ENCODE data around the gene CFAP410.
"Not testable (repeated sequence)": the region's sequence is repeated elsewhere in the genome, so short reads cannot be mapped to it uniquely, and the experiment has no call there.

CFAP410 gene

DNA sequence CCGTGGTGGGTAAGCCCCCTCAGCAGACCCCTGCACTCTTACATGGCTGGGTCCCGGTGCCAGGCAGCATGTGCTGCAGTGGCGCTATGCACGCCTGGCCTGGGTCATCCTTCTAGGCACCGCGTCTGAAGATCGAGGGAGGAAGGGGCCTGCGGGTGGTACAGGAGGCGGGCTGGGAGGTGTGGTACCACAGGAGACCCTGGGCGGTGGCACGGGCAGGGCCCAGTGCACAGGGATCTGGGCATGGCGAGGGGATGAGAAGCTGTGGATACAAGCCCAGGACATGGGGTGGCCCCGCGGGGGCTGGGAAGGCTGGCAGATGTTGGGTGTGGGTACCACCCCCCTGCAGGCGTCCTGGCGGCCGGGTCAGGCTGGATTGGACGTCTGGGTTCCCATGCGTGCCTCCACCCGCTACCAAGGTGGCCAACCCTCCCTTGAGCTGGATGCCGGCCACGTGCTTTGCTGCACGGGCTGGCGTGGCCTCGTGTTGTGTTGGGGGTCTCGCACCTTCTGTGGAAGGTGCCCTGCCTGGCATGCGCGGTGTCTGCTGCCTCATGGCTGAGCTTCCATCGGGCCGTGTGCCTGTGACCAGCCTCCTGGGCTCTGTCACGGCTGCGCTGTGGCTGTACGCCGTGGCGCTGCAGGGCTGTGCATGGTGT lies 19.7 kb downstream of the CFAP410 start:
- in situ Hi-C loops (cut with HindIII; ENCODE audit: low sequenced_read_pairs): no loop called here

DNA sequence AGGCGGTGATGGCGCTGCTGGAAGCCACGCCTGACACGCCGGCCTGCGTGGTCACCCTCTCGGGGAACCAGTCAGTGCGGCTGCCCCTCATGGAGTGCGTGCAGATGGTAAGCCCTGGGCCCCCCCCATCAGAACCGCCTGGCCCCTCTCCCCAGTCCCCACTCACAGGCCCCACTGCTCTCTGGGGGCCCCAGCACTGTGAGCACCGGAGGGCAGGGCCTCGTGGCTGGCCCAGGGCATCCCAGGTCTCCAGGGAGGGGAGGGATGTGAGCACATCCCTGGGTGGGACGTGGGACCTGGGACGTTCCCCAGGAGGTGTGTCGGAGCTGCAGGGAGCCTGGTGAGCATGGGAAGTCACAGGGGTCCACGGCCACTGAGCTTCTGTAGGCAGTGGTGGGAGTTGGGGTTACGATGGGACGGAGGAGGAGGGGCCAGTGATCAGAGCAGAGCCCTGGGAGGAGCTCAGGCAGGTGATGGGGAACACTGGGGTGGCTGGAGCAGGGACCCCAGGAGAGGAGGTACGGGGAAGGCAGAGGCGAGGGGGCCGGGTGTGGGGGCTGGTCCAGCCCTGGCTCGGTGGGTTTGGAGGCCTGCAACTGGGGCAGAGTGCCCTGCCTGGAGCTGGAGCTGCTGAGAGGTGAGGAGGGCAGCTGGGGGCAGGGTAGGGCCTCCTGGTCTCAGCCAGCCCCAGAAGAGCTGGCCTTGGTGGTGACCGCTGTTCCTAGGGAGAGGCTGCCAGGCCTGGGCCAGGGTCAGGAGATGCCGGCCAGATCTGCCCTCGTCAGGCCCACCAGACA lies 20.5 kb downstream of the CFAP410 start:
- in situ Hi-C loops (cut with HindIII; ENCODE audit: low sequenced_read_pairs): no loop called here

DNA sequence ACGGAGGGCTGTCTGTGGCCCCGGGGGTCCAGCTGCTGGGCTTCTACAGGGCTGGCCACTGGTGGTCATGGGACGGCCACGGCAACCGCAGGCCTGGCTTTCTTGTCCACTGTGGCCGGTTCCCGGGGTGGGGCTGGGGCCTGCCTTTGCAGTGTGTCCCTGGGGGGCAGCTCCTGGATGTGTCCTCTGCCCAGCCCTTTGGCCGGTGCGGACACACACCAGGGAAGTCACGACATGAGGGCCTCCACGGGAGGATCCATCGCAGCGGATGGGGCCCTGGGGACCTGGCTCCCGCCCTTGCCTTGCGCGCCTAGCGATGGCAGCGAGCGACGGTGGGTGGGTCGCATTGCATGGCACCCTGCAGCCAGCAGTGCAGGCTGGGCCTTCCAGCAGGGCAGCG lies 21.3 kb downstream of the CFAP410 start:
- in situ Hi-C loops (cut with HindIII; ENCODE audit: low sequenced_read_pairs): no loop called here

DNA sequence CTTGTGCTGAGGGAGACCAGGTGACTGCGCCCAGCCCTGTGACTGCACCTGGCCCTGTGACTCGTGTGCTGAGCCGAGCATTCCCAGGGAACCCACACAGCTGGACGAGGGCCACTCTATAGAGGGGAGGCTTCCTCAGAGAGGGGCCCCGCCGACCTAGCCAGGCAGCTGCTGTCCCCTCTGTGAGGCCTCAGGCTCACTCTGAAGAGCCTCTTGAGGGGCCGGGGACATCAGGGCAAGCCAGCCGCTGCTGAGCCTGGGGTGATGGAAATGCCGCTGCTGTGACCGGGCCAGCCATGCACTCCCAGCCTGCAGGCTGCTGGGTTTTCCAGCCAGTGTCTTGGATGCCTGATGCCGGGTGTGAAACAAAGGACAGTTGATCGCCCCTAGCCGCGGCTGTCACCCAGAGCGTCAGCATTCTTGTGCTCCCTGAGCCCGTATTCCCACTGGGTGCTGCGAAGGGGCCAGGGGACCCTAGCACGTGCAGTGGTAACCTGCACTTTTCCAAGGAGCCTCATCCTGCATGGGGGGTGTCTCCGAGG lies 21.9 kb downstream of the CFAP410 start:
- in situ Hi-C loops (cut with HindIII; ENCODE audit: low sequenced_read_pairs): no loop called here

DNA sequence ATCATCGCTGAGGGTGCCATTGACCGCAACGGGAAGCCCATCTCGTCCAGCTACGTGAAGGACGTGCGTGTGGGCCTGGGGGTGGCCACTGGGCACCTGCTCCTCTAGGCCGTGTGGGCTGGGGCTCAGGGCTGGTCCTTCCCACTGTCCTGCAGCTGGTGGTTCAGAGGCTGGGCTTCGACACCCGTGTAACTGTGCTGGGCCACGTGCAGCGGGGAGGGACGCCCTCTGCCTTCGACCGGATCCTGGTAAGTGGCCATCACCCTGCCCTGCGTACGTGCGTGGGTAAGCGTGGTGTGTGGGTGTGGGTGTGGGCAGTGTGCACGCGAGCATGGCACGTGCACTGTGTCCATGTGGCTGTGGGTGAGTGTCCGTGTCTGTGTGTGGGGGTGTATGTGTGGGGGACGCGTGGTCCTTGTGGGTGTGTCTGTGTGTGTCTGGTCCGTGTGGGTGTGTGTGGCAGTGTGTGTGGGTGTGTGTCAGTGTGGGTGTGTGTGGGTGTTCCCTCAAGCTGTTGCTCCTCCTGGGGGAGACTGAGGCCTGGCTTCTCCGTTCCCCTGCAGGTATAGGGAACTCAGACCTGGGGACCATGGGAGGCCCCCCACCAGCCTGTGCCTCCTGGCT lies 22.8 kb downstream of the CFAP410 start:
- in situ Hi-C loops (cut with HindIII; ENCODE audit: low sequenced_read_pairs): no loop called here

DNA sequence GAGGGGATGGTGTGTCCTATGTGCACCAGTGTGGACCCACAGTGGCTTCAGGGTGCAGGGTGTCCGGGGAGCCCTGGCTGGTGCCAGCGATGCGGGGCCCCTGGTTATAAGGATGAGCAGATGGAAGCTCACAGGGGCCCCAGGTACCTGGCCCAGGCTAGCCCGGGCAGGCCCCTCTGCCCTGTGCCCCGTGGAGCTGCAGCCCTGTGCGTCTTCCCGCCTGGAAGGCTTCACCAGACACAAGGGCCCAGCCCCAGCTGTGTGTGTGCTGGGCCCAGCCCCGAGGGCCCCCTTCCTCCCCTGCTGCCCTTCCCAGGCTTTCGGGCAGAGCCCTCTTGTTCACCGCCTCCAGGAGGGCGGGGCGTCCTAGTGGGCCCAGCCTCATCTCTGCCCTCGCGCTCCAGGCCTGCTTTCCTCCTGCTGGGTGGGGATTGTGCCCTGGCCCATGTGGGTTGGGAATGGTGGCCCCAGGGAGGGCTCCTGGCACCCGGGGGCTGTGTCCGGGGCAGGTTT lies 23.4 kb downstream of the CFAP410 start:
- in situ Hi-C loops (cut with HindIII; ENCODE audit: low sequenced_read_pairs): no loop called here

DNA sequence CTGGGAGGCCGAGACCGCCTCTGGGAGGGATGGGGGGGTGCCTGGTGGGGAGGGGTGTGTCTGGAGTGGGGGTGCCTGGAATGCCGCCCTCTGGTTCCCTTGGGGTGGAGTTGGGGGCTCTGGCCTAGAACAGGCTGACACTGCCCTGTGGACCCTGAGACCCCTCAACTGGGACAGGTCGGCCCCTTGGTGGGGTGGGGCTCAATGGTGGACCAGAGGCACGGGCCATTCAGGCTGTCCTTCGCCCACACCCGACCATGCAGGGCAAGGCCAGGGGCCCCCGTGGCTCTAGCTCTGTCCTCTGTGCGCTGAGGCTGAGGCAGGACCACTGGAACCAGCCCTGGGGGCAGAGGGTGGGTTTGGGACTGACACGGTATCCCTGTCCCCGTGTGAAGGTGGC lies 24.6 kb downstream of the CFAP410 start:
- in situ Hi-C loops (cut with HindIII; ENCODE audit: low sequenced_read_pairs): no loop called here

DNA sequence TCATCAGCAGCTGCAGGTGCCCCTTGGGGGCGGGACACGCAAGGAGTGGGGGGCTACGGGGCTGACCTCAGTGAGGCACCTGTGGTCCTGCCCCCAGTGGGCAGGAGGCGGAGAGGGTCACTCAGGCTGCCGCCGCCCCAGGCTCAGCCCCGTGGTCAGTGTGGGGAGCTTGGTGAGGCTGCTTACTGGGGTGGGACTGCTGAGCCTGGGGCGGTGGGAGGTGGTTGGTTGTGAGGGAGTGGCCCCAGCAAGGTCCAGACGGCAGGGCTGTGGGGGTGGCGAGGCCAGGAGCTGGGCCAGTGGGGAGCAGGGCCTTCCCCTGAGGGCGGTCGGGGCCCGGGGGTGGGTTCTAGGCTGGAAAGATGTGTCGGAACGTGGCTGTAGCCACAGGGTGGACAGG lies 25.1 kb downstream of the CFAP410 start:
- in situ Hi-C loops (cut with HindIII; ENCODE audit: low sequenced_read_pairs): no loop called here

DNA sequence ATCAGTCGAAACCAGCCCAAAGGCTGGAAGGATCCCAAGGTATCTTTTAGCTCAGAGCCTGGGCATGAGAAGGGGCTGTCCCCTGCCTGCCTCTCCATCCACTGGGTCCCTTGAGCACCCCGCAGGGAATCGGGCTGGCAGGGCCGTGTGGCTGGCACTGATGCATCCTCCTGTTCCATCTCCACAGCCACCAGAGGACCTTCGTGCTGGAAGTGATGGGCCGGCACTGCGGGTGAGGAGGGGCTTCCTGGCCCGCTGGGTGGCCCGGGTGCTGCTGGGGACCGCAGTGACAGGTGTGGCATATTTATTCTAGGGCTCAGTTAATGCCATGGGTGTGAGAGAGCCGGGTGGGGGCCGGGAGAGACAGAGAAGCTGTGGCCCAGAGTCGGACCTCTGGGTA lies 25.7 kb downstream of the CFAP410 start:
- in situ Hi-C loops (cut with HindIII; ENCODE audit: low sequenced_read_pairs): no loop called here

DNA sequence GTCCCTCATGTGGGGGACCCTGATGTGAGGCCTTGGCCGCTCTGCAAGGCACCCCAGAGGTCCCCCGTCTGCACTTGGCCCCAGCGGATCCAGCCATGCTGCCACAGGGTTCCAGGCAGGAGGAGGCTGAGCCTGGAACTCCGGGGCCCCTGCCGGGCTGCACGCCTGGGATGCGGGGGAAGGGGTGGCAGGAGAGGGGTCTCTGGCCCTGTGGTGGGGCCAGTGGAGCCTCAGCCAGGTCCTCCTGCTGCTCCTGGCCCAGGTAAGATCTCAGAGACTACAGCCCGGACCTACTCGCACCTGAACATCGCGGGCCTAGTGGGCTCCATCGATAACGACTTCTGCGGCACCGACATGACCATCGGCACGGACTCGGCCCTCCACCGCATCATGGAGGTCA lies 26.5 kb downstream of the CFAP410 start:
- in situ Hi-C loops (cut with HindIII; ENCODE audit: low sequenced_read_pairs): no loop called here

DNA sequence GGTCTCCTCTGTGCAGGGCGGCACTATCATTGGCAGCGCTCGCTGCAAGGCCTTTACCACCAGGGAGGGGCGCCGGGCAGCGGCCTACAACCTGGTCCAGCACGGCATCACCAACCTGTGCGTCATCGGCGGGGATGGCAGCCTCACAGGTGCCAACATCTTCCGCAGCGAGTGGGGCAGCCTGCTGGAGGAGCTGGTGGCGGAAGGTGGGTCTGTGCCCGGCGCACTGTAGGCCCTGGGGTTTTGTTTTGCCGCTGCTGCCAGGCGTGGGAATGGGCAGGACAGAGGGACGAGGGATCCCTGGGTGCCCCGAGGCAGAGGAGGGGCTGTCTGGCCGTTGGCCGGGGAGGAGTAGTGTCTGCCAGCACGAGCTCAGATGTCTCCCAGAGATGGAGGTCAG lies 27.1 kb downstream of the CFAP410 start:
- in situ Hi-C loops (cut with HindIII; ENCODE audit: low sequenced_read_pairs): no loop called here

DNA sequence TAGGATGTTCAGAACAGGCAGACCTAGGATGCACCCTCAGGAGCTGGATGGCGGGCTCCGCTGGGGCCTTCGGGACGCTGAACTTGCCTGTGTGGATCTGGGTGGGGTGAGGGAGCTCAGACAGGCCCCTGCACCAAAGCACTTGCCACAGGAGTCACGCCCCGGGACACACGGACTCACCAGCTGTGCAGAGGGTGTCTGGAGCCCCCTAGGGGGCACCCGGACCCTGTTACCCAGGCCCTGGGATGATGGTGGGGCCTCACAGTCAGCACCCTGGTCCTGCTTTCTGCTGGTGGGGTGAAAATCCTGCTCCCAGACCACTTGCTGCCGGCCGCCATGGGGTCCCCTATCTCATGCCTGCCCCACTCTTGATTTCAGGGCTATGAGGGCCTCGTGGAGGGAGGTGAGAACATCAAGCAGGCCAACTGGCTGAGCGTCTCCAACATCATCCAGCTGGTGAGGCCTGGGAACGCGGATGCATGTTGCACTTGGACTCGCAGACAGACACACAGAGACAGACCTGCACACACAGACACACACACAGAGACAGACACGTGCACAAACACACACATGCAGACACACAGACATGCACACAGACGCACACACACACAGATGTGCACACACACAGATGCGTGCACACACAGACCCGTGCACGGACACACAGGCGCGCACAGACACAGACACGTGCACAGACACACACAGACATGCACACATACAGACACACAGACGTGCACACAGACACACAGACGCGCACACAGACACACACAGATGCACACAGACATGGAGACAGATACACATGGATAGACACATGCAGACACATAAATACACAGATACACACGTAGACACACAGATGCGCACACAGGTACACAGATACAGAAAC lies 28.3 kb downstream of the CFAP410 start:
- in situ Hi-C loops (cut with HindIII; ENCODE audit: low sequenced_read_pairs): no loop called here

DNA sequence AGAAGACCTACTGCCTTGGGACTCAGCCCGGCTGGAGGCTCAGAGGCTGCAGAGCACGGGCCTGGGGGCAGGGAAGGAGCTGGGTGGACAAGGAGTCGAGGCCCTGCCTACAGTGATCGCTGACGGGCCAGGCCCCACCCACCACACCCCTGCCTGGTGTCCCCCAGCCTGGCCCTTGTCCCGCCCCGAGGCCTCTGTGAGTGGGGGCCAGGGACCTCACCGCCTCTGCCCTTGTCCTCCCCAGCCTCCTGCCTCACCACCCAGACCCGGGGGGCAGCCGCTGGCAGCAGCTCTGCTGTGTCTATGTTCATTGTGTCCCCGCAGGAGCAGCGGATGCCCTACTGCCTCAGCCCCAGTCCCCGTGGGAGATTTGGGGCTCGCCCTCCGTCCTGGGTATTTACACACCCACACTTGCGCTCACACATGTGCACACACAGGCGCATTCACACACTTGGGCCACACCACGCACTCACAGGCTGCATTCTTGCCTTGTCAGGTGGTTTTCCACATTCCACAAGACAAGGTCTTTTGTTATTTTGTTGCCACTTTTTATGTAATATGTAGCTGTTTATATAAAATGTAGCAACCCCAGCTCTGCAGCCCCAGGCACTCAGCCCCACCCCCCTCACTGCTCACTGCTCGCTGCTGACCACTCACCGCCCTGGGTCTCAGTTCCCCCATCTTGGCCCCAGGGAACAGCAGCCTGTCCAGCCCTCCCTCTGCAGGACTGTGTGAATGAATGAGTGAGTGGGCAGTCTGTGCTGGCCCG lies 32.1 kb downstream of the CFAP410 start:
- in situ Hi-C loops (cut with HindIII; ENCODE audit: low sequenced_read_pairs): no loop called here

DNA sequence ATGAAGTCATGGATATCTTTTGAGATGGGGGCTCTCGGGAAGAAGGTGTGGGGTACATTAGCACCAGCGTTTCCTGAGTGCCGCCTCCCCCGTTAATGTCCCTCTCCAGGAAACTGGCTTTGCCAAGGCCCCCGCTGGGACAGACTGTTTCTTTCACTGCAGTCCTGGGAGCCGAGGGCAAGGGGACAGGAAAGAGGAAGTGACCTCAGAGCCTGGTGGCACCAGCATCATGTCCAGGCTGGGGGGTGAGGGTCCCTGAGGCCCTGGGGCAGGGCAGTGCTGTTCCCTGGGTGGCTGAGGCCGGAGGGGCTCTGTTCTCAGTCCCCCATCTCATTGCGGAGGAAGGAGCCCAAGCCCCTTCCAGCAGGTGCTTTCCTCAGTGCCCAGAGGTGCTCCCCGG lies 33.5 kb downstream of the CFAP410 start:
- in situ Hi-C loops (cut with HindIII; ENCODE audit: low sequenced_read_pairs): no loop called here

DNA sequence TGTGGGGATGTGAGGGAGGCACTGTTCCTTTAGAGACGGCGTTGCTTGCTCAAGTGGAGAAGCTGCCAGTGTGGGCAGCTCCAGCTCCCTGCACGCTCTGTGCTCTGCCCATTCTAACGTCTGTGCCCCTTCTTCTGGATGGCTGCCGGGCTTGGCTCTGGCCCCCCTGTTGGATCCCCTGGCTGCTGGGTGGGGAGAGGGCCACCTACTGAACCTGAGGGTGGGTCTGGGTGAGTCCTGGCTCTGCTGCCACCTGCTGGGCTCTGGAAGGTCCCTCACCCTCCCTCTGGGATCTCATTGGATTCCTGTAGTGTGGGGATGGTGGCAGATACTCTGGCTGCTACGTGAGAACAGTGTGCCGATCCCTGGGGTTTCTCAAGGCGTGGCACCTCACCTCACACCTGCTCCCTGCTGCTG lies 34.3 kb downstream of the CFAP410 start:
- in situ Hi-C loops (cut with HindIII; ENCODE audit: low sequenced_read_pairs): no loop called here

DNA sequence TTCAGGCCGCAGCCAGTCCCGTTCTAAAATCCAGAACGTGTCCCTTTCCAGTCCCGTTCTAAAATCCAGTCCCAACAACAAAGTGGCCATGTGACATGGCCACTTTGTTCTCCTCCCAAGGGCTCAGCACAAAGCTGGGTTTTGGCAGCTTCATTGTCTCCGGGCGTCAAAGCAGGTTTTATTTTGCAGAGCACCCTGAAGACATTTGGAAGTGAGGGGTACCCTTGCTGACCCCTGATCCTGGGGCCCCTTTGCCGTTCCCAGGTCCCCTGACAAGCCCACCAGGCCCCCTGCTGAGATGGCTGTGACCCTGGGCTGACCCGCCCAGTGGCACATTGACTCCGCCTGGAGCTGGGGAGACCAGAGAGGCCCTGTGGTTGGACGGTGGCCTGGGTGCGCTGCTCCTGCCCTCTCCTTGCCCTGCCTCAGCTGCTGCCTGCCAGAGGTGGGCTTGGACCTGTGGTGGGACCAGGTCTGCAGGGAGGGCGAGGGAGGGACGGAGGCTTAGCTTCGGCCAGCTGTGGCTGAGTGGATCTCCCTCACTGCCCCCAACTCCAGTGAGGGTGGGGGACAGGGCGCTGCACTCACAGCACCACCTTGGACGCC lies 35.1 kb downstream of the CFAP410 start:
- in situ Hi-C loops (cut with HindIII; ENCODE audit: low sequenced_read_pairs): no loop called here

DNA sequence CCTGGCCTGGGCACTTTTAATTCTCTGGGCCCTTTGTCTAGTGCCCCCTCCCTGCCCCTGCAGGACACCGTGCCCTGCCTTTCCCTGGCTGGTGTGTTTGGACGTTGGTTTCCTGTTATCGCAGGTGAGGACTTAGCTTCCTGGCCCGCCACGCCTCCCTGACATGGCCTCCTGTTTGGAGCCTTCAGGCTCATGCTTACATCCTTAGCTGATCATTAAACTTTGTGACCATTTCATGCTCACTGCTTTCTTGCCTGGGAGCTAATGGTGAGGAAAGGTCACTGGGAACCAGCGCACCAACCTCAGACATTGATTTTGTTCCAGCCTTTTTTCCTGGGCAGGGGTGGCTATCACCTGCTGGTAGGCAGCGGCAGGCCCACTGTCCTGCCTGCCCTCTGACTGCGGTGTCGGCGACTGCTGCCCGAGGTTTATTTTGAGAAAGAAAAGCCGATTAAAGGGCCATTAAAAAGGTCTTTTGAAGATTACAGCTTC lies 35.7 kb downstream of the CFAP410 start:
- in situ Hi-C loops (cut with HindIII; ENCODE audit: low sequenced_read_pairs): no loop called here

DNA sequence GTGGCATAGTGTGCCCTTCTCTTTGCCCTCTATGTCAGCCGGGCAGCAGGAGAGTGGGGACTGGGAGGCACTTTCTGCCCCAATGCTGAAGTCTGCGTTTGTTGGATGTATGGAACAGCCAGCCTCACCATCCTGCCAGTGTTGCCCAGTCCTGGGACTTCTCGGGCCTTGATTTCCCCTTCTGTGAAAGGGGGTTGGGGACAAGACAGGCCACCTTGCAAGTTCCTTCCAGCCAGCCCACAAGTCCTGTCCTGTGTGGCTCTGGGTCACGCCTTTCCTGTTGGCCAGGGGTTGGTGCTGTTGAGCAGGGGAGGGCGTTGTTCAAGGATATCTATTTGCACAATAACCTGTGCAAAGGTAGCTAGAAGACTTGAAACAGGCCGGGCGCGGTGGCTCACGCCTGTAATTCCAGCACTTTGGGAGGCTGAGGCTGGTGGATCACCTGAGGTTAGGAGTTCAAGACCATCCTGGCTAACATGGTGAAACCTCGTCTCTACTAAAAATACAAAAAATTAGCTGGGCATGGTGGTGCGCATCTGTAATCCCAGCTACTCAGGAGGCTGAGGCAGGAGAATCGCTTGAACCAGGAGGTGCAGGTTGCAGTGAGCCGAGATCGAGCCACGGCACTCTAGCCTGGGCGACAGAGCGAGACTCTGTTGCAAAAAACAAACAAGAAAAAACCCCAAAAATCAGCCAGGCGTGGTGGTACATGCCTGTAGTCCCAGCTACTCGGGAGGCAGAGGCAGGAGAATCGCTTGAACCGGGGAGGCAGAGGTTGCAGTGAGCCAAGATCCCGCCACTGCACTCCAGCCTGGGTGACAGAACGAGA lies 36.4 kb downstream of the CFAP410 start:
- in situ Hi-C loops (cut with HindIII; ENCODE audit: low sequenced_read_pairs): not testable (repeated sequence)
